Fibroblast of mammary gland (primary cell): Measurements from ENCODE around the gene GBX1.

ENCODE experiments used
- DNase-seq: peaks from one replicate; pipeline ENCODE4 v3.0.0-alpha.2; 2010; ENCODE audit warnings: low read depth
- H3K4me3 ChIP-seq: 2 replicates; pipeline ENCODE4 v1.5.1; 2011; ENCODE audit warnings: low read depth, mild to moderate bottlenecking, low read length, moderate library complexity; ENCODE audit not compliant: control insufficient read depth
- CTCF ChIP-seq: conservative IDR thresholded peaks from 2 replicates; pipeline ENCODE4 v1.5.1; 2011; ENCODE audit warnings: low read depth, low read length, inconsistent platforms; ENCODE audit not compliant: control insufficient read depth, insufficient read depth

The GBX1 gene

GRCh38 chr7:151110236-151110940, 57.1 kb downstream of the GBX1 start:
- no peak for DNase-seq
- TF ChIP-seq CTCF, result no peak
- H3K4me3 ChIP-seq, result no peak overlapping the region

GRCh38 chr7:151109094-151110048, 58.1 kb downstream of the GBX1 start:
- DNase-seq, result peak; percentile 68
- TF ChIP-seq CTCF, result no peak
- no peak overlapping the region for H3K4me3 ChIP-seq

GRCh38 chr7:151107882-151108281, 59.6 kb downstream of the GBX1 start:
- TF ChIP-seq CTCF, result no peak
- H3K4me3 ChIP-seq, result no peak overlapping the region
- DNase-seq, result no peak

- no peak overlapping the region for H3K4me3 ChIP-seq
- DNase-seq, result peak; percentile 92
- no peak for TF ChIP-seq CTCF
These were observed 62.9 kb downstream of the GBX1 start for GRCh38 chr7:151104411-151105235.

- no peak for TF ChIP-seq CTCF
- DNase-seq, result no peak
- H3K4me3 ChIP-seq, result no peak overlapping the region
These were observed 63.5 kb downstream of the GBX1 start for GRCh38 chr7:151103973-151104372.

- no peak for TF ChIP-seq CTCF
- no peak overlapping the region for H3K4me3 ChIP-seq
- no peak for DNase-seq
These were observed 64.5 kb downstream of the GBX1 start for GRCh38 chr7:151102991-151103390.
